ENCODE data around the gene RTKN. TPM values are rescaled to one million over a fixed set of nuclear protein-coding genes. Genes with fewer than 3 reads are reported as not detected.
"Not testable (repeated sequence)": the region's sequence is repeated elsewhere in the genome, so short reads cannot be mapped to it uniquely, and the experiment has no call there.

Gene RTKN
- total RNA-seq, 1 donor from 2014 or later: 21.4 TPM

- intact Hi-C loops (cut with micrococcal nuclease): no loop called here
- DNase-seq (peak; percentile 93), ATAC-seq (peak; percentile 92)
Observed at GRCh38 chr2:74421221-74421870, 20.4 kb downstream of the RTKN start, which contains the start of the genes C2orf81 and WDR54. TSS of gene C2orf81 (minus strand) at chr2:74421619. CDS start at chr2:74421560, 59 bp downstream. TSS of gene WDR54 (plus strand) at chr2:74421730. CDS start at chr2:74422154, 424 bp downstream.

- intact Hi-C loops (cut with micrococcal nuclease); DNase-seq; ATAC-seq: not testable (repeated sequence)
Observed at GRCh38 chr2:74420443-74421103, 21.2 kb downstream of the RTKN start.

- intact Hi-C loops (cut with micrococcal nuclease): no loop called here
- ATAC-seq (no peak), DNase-seq (no peak)
Observed at GRCh38 chr2:74420006-74420405, 21.7 kb downstream of the RTKN start.

GRCh38 chr2:74419345-74419744, 22.4 kb downstream of the RTKN start:
- DNase-seq (no peak), ATAC-seq (no peak)
- intact Hi-C loops (cut with micrococcal nuclease): no loop called here

- intact Hi-C loops (cut with micrococcal nuclease): no loop called here
Observed at GRCh38 chr2:74418312-74418711, 23.4 kb downstream of the RTKN start.

GRCh38 chr2:74417763-74418162, 24.0 kb downstream of the RTKN start:
- intact Hi-C loops (cut with micrococcal nuclease): no loop called here
- DNase-seq: no peak
- no peak for ATAC-seq

More at GRCh38 chr2:74418312-74418711, 23.4 kb downstream of the RTKN start:
- ATAC-seq (peak; percentile 32), DNase-seq (peak; percentile 86)

- no peak for DNase-seq
- ATAC-seq: no peak
- intact Hi-C loops (cut with micrococcal nuclease): no loop called here
Observed at GRCh38 chr2:74417197-74417596, 24.5 kb downstream of the RTKN start.

GRCh38 chr2:74416778-74417177, 25.0 kb downstream of the RTKN start:
- ATAC-seq: no peak
- intact Hi-C loops (cut with micrococcal nuclease): no loop called here
- no peak for DNase-seq

GRCh38 chr2:74415762-74416395, 25.9 kb downstream of the RTKN start:
- ATAC-seq: no peak
- intact Hi-C loops (cut with micrococcal nuclease): no loop called here
- no peak for DNase-seq

- DNase-seq: peak; percentile 77
- intact Hi-C loops (cut with micrococcal nuclease): no loop called here
- ATAC-seq: peak; percentile 84
Observed at GRCh38 chr2:74414881-74415761, 26.6 kb downstream of the RTKN start.

- ATAC-seq (peak; percentile 18), DNase-seq (no peak)
- intact Hi-C loops (cut with micrococcal nuclease): no loop called here
Observed at GRCh38 chr2:74414441-74414840, 27.3 kb downstream of the RTKN start.

GRCh38 chr2:74413001-74413698, 28.6 kb downstream of the RTKN start:
- peak; percentile 6 for ATAC-seq
- intact Hi-C loops (cut with micrococcal nuclease): no loop called here

GRCh38 chr2:74407682-74408081, 34.1 kb downstream of the RTKN start:
- peak; percentile 78 for ATAC-seq

More at GRCh38 chr2:74413001-74413698, 28.6 kb downstream of the RTKN start:
- DNase-seq: no peak

GRCh38 chr2:74406035-74406434, 35.7 kb downstream of the RTKN start:
- DNase-seq (no peak), ATAC-seq (no peak)
- intact Hi-C loops (cut with micrococcal nuclease): no loop called here

More at GRCh38 chr2:74407682-74408081, 34.1 kb downstream of the RTKN start:
- intact Hi-C loops (cut with micrococcal nuclease): no loop called here
- no peak for DNase-seq

GRCh38 chr2:74401891-74402290, 39.8 kb downstream of the RTKN start:
- DNase-seq: no peak
- no peak for ATAC-seq
- intact Hi-C loops (cut with micrococcal nuclease): no loop called here

GRCh38 chr2:74399785-74400184, 42.0 kb downstream of the RTKN start:
- no peak for DNase-seq
- ATAC-seq: no peak
- intact Hi-C loops (cut with micrococcal nuclease): no loop called here

- no peak for ATAC-seq
- intact Hi-C loops (cut with micrococcal nuclease): no loop called here
Observed at GRCh38 chr2:74396149-74396548, 45.6 kb downstream of the RTKN start.

GRCh38 chr2:74393525-74393924, 48.2 kb downstream of the RTKN start:
- no peak for ATAC-seq
- DNase-seq: no peak
- intact Hi-C loops (cut with micrococcal nuclease): no loop called here

More at GRCh38 chr2:74396149-74396548, 45.6 kb downstream of the RTKN start:
- no peak for DNase-seq

GRCh38 chr2:74392449-74392743, 49.3 kb downstream of the RTKN start:
- ATAC-seq: no peak
- DNase-seq: no peak
- intact Hi-C loops (cut with micrococcal nuclease): no loop called here

All from left ventricle myocardium superior (tissue), 1 donor.